CD8-positive, alpha-beta memory T cell (primary cell): ENCODE results near the gene PAQR4. TPM values are rescaled to one million over a fixed set of nuclear protein-coding genes. Genes with fewer than 3 reads are reported as not detected.

Source experiments
- CTCF ChIA-PET: fragments of 350-600 bp; sonication (Branson Sonifier 250); formaldehyde crosslinking; loops from one replicate; lab custom pipeline; 2021; ENCODE audit warnings: antibody characterized with exemption; lab: Charles Lee
- POLR2A ChIA-PET: fragments of 350-600 bp; sonication (Branson Sonifier 250); formaldehyde crosslinking; loops from one replicate; lab custom pipeline; 2021; ENCODE audit warnings: antibody characterized with exemption; lab: Charles Lee
- DNase-seq, 5 donors: peaks; one replicate each; pipeline versions ENCODE4 v3.0.0 to v3.0.0-alpha.2; 2020 to 2022; ENCODE audit warnings: mixed read lengths in 1 of 5
- H3K27ac ChIP-seq: one replicate; pipeline ENCODE4 v1.7.0; 2013; ENCODE audit warnings: low read depth, mild to moderate bottlenecking, low read length, moderate library complexity
- H3K27me3 ChIP-seq: 2 replicates; pipeline ENCODE4 v1.7.0; 2013; ENCODE audit warnings: low read length, mild to moderate bottlenecking; ENCODE audit not compliant: insufficient read depth, poor library complexity, severe bottlenecking
- H3K36me3 ChIP-seq: 2 replicates; pipeline ENCODE4 v1.7.0; 2013; ENCODE audit warnings: mild to moderate bottlenecking, low read length, moderate library complexity; ENCODE audit not compliant: insufficient read depth
- H3K4me1 ChIP-seq: 2 replicates; pipeline ENCODE4 v1.7.0; 2013; ENCODE audit warnings: mild to moderate bottlenecking, low read length, moderate library complexity; ENCODE audit not compliant: insufficient read depth
- H3K4me3 ChIP-seq: 2 replicates; pipeline ENCODE4 v1.7.0; 2013; ENCODE audit warnings: mild to moderate bottlenecking, low read length
- H3K9me3 ChIP-seq: 2 replicates; pipeline ENCODE4 v1.7.0; 2013; ENCODE audit warnings: mild to moderate bottlenecking, low read length
- H3K27ac Mint-ChIP-seq, 8 donors: one replicate each; pipeline ENCODE4 v1.8.0; 2020 to 2021; ENCODE audit warnings: mixed read lengths in 8 of 8, mild to moderate bottlenecking in 6 of 8, inconsistent platforms in 3 of 8, moderate library complexity in 3 of 8
- H3K27me3 Mint-ChIP-seq, 2 donors: one replicate each; pipeline ENCODE4 v1.8.0; 2020 to 2021; ENCODE audit warnings: mixed read lengths in 2 of 2, mild to moderate bottlenecking in 1 of 2, moderate library complexity in 1 of 2
- H3K36me3 Mint-ChIP-seq, 3 donors: one replicate each; pipeline ENCODE4 v1.8.0; 2020 to 2021; ENCODE audit warnings: mixed read lengths in 3 of 3, inconsistent platforms in 1 of 3, mild to moderate bottlenecking in 1 of 3
- H3K4me1 Mint-ChIP-seq, 3 donors: one replicate each; pipeline ENCODE4 v1.8.0; 2020 to 2021; ENCODE audit warnings: mixed read lengths in 3 of 3, inconsistent platforms in 1 of 3, mild to moderate bottlenecking in 1 of 3
- H3K4me3 Mint-ChIP-seq, 7 donors: one replicate each; pipeline ENCODE4 v1.8.0; 2020 to 2021; ENCODE audit warnings: mixed read lengths in 7 of 7, mild to moderate bottlenecking in 6 of 7, moderate library complexity in 4 of 7, inconsistent platforms in 2 of 7
- H3K9me3 Mint-ChIP-seq, 5 donors: one replicate each; pipeline ENCODE4 v1.8.0; 2020 to 2022; ENCODE audit warnings: mixed read lengths in 5 of 5, mild to moderate bottlenecking in 3 of 5, moderate library complexity in 2 of 5, inconsistent platforms in 1 of 5
- polyA plus RNA-seq: library from polyadenylated mRNA; unstranded; fragments of 300-500 nt; fragmentation: Illumina TruSeq; gene quantifications from one replicate; pipeline ENCODE4 v1.2.3, GENCODE V29; 2021
- total RNA-seq, 2 experiments: library from RNA; stranded (reverse); gene quantifications; one replicate each; pipeline ENCODE4 v1.2.3, GENCODE V29; 2021

Gene PAQR4
- total and polyA plus RNA-seq, 3 experiments from 2014 or later = 1.5 to 39.0 (median 38.7) TPM

DNA sequence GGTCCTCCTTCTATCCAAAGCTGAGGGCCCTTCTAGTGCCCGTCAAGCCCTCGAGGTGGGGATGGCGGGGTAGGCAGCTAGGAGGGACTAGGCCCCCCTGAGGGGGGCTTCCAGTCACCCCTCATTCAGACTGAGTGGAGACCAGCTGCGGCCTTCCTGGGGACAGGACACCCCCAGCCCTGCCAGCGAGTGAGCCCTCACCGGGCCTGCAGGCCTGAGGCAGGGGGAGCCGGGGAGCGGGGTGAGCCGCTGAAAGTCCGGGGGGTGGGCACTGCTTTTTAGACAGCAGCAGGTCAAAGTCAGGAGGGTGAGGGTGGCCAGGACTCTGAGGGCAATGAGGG is 13.7 kb upstream of the PAQR4 start:
- Histone ChIP-seq H3K4me3 (no peak overlapping the region), H3K36me3 (no peaks in the 10 kb centered on the region), H3K27me3 (no peaks in the 10 kb centered on the region), H3K9me3 (no peaks in the 10 kb centered on the region), H3K27ac (no peak overlapping the region), H3K4me1 (no peaks in the 10 kb centered on the region)
- no peaks in the 10 kb centered on the region for H3K9me3 Mint-ChIP-seq
- no peak for DNase-seq
- H3K4me1 Mint-ChIP-seq = no peaks in the 10 kb centered on the region
- H3K36me3 Mint-ChIP-seq = no peaks in the 10 kb centered on the region
- H3K27ac Mint-ChIP-seq = no peak overlapping the region
- H3K27me3 Mint-ChIP-seq = peaks cover 12 to 14% of the 10 kb centered on the region in 2 donors
- no peak overlapping the region for H3K4me3 Mint-ChIP-seq
- POLR2A ChIA-PET = no interaction called here
- CTCF ChIA-PET = no interaction called here

DNA sequence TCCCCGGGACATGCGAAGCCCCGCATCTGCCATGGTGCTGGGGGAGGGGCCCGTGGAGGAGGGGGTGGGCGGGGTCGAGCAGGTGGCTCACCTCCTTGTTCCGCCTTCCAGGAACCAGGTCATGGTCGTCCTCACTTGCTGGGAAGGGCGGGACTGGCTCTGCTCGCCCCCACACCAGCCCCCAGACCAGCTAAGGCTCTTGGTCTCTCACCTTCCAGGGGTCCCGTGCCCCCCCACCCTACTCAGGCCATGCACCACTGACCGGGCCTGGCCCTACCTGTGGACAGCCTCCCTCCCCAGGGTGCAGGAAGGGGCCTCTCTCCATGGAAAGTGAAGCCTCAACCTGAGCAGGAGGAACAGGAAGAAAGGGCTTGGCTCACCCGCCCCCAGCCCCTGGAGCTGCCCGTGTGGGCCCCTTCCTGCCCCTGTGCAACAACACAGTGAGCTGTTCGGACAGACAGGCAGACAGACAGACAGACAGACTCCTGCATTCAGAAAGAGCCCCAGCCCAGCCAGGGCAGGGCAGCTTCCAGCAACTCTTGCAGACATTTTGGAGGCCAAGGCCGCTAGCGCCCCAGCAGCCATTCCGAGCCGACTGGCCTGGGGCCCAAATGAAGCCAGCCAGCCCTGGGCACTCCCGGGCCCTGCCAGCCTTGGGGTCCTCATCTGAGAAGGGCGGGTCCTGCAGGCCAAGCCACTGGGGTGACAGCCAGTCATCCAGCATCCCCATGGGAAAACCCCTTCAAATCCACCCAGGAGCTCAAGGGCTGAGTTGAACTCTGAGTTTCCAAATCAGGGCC is 13.2 kb upstream of the PAQR4 start:
- Histone ChIP-seq H3K27me3 (no peaks in the 10 kb centered on the region), H3K9me3 (no peaks in the 10 kb centered on the region), H3K36me3 (no peaks in the 10 kb centered on the region), H3K4me1 (no peaks in the 10 kb centered on the region), H3K4me3 (no peak overlapping the region), H3K27ac (no peak overlapping the region)
- POLR2A ChIA-PET = no interaction called here
- Mint-ChIP-seq H3K27me3 (peaks cover 14 to 15% of the 10 kb centered on the region in 2 donors), H3K36me3 (no peaks in the 10 kb centered on the region), H3K4me3 (no peak overlapping the region), H3K27ac (no peak overlapping the region), H3K9me3 (no peaks in the 10 kb centered on the region), H3K4me1 (no peaks in the 10 kb centered on the region)
- DNase-seq = no peak
- CTCF ChIA-PET = interaction anchor here (0.9 kb wide), 1 partner anchor 9 kb away, joined by 3 read pairs; no protein-coding TSS in a partner anchor

DNA sequence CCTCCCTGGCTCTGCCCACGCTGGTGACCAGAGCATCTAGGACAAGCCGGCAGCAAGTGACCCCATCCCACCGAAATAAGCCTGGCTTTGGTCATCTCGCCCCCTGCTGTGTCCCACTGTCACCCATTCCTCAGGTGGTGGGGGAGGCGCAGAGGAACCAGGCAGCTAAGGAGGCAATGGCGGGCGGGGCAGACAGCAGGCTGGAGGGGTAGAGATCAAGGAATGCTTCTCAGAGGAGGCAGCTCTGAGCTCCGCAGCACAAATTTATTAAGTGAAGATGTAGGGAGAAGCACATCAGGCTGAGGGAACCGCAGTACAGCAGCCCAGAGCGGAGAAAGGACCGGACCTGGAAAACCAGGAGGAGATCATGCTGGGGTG is 12.6 kb upstream of the PAQR4 start:
- peaks cover 0 to under 1% (median under 1%) of the 10 kb centered on the region in 3 donors for H3K4me1 Mint-ChIP-seq
- H3K4me1 ChIP-seq = peaks cover 1% of the 10 kb centered on the region

DNA sequence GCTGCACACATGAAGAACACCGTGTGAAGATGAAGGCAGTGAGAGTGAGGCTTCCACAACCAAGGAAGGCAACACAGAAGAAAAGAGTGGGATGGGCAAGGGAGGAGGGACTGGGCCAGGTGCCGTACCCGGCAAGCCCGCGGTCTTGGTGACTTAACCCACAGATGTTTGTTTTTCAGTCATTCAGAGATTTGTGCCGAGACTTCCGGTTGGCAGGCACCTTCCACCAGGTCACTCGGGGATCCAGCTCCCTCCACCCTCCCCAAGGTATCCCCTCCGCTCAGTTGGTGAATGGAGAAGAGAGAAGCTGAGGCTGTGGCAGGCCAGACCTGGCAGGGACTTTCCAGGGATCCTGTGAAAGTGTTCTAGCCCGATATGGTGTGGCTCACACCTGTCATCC is 9.9 kb upstream of the PAQR4 start:
- H3K27me3 Mint-ChIP-seq = peaks cover 21 to 28% of the 10 kb centered on the region in 2 donors
- Histone ChIP-seq H3K4me1 (peaks cover 18% of the 10 kb centered on the region), H3K9me3 (no peaks in the 10 kb centered on the region), H3K27me3 (peaks cover 8% of the 10 kb centered on the region), H3K4me3 (no peak overlapping the region), H3K36me3 (no peaks in the 10 kb centered on the region), H3K27ac (no peak overlapping the region)
- no peaks in the 10 kb centered on the region for H3K36me3 Mint-ChIP-seq
- no peak for DNase-seq
- CTCF ChIA-PET = interaction anchor here (1.4 to 1.7 kb wide), 2 partner anchors 25 to 28 kb away, joined by 3 to 4 read pairs; no protein-coding TSS in a partner anchor
- POLR2A ChIA-PET = no interaction called here
- no peak overlapping the region for H3K4me3 Mint-ChIP-seq
- H3K27ac Mint-ChIP-seq = no peak overlapping the region
- no peaks in the 10 kb centered on the region for H3K9me3 Mint-ChIP-seq
- H3K4me1 Mint-ChIP-seq = peaks cover 8 to 21% (median 9%) of the 10 kb centered on the region in 3 donors

More for the DNA sequence above, 12.6 kb upstream of the PAQR4 start:
- ChIA-PET CTCF (interaction anchor here (0.9 kb wide), 1 partner anchor 9 kb away, joined by 3 read pairs; no protein-coding TSS in a partner anchor), POLR2A (no interaction called here)
- Mint-ChIP-seq H3K9me3 (no peaks in the 10 kb centered on the region), H3K36me3 (no peaks in the 10 kb centered on the region), H3K27me3 (peaks cover 14 to 16% of the 10 kb centered on the region in 2 donors), H3K27ac (no peak overlapping the region), H3K4me3 (no peak overlapping the region)
- Histone ChIP-seq H3K9me3 (no peaks in the 10 kb centered on the region), H3K27ac (no peak overlapping the region), H3K27me3 (no peaks in the 10 kb centered on the region), H3K4me3 (no peak overlapping the region), H3K36me3 (no peaks in the 10 kb centered on the region)
- no peak for DNase-seq

DNA sequence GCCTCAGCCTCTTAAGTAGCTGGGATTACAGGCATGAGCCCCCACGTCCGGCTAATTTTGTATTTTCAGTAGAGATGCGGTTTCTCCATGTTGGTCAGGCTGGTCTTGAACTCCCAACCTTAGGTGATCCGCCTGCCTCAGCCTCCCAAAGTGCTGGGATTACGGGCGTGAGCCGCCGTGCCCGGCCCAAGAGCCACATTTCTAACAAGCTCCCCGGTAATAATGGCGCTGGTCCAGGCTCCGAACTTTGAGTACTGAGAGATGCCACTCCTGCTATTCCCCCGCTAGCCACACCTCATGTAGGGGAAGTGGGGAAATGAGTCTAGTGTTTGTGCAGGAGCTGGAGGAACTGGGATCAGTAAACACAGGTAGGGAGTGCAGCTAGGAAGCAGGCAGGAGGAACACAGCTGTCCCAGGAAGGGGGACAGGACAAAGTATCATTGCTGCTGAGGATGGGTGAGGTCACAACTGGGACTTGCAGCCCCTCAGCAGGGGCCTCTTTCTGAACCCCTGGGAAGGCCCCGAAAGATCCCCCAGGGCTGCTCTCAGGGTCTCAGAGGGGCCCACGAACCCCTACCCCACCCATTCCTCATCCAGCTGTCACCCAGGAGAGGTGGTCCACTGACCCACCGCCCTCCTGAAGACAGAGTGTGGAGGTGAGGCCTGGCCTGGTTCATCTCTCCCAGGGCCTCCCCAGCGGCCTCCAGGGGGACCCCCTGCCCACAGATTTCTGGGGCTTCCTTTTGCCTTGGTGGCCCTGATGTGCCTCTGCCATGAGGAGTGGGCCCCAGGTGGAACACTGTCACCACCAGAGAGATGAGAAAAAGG is 8.8 kb upstream of the PAQR4 start:
- DNase-seq = no peak
- ChIA-PET POLR2A (no interaction called here), CTCF (interaction anchor here (0.7 to 1.8 kb wide), 7 partner anchors 8 to 296 kb away, joined by 3 to 5 read pairs (median 3); partner anchors contain the start of gene PAQR4)
- Mint-ChIP-seq H3K27ac (no peak overlapping the region), H3K9me3 (no peaks in the 10 kb centered on the region), H3K27me3 (peaks cover 22 to 31% of the 10 kb centered on the region in 2 donors), H3K4me1 (peaks cover 10 to 33% (median 12%) of the 10 kb centered on the region in 3 donors), H3K36me3 (no peaks in the 10 kb centered on the region), H3K4me3 (no peak overlapping the region)
- Histone ChIP-seq H3K27ac (no peak overlapping the region), H3K4me1 (peaks cover 27% of the 10 kb centered on the region), H3K9me3 (no peaks in the 10 kb centered on the region), H3K36me3 (no peaks in the 10 kb centered on the region), H3K27me3 (peaks cover 16% of the 10 kb centered on the region), H3K4me3 (no peak overlapping the region)

DNA sequence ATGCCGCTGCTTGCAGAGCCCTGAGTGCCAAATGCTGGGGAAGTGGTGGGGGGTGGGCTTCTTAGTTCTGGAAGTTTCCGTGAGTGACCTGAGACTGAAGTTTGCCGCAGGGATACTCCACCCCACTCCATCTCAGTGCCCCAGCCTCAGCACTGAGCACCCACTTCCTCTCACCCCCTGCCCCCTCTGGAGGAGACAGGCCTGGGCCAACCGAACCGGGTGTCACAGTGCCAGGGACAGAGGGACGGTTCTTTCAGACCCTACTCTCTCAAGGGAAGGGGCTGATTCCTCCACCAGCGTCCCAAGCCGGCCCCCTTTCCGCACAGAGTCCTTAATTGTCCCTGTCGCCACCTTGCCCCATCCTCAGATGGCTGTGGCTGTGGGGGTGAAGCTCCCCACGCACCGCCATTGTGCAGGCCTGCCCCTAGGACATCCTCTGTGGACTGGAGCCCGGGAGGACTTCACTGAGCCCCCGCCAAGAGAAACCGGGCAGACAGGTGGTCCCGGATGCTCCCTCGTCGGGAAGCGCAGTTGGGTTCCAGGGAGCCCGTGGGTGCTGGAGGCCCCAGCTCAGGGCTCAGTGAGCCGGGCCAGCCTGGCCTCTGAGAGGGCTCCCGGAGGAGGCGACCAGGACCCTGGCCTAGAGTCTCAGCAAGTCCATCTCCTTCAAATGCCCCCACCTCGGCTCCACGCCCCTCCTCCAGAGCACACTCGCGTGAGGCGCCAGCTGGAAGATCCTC is 6.6 kb upstream of the PAQR4 start:
- H3K4me1 ChIP-seq = peaks cover 35% of the 10 kb centered on the region
- H3K36me3 ChIP-seq = no peaks in the 10 kb centered on the region
- Mint-ChIP-seq H3K27me3 (peaks cover 14 to 28% of the 10 kb centered on the region in 2 donors), H3K9me3 (no peaks in the 10 kb centered on the region), H3K36me3 (no peaks in the 10 kb centered on the region), H3K4me1 (peaks cover 10 to 39% (median 12%) of the 10 kb centered on the region in 3 donors), H3K27ac (no peak overlapping the region), H3K4me3 (peak overlapping the region in 4 of 7 donors; percentile 29 to 75 (median 40))
- peak in 1 of 5 donors; percentile 47 for DNase-seq
- peaks cover 25% of the 10 kb centered on the region for H3K27me3 ChIP-seq
- POLR2A ChIA-PET = interaction anchor here (0.6 kb wide), 1 partner anchor 27 kb away, joined by 4 read pairs; no protein-coding TSS in a partner anchor
- CTCF ChIA-PET = interaction anchor here (0.8 to 2.3 kb wide), 8 partner anchors 10 to 36 kb away, joined by 3 to 7 read pairs (median 4); no protein-coding TSS in a partner anchor
- H3K9me3 ChIP-seq = no peaks in the 10 kb centered on the region
- H3K27ac ChIP-seq = no peak overlapping the region
- H3K4me3 ChIP-seq = no peak overlapping the region

DNA sequence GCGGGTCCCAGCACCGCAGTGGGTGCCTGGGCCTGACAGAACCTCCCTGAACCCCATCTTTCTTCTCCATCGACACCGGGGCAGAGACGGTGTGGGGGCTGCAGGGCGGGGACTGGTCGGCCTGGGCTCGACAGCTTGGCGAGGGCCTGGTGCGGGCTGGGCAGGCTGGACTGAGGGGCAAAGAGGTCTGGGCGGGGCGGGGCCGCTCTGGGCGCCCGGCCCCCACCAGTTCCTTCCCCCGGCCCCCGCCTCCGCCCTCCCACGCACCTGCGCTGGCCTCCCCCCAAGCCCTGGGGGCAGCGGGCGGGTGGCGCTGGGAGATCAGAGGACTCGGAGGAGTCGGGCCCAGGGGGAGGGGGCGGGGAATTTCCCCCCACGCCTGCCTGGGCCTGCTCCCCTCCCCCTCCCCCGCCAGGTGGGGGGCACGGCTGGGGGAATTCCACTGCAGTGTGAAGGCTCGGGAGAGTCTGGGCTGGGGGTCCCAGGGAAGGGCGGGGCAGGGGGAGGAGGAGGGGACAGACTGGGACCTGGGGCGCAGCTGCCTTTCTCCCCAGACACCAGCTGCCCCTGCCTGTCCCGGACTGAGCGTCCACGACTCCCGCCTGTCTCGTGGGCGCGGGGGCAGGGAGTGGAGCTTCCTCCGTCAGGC is 6.0 kb upstream of the PAQR4 start:
- Mint-ChIP-seq H3K36me3 (no peaks in the 10 kb centered on the region), H3K4me1 (peaks cover 12 to 44% (median 13%) of the 10 kb centered on the region in 3 donors), H3K4me3 (peak overlapping the region in 5 of 7 donors; percentile 47 to 80 (median 68)), H3K27me3 (peaks cover 16 to 32% of the 10 kb centered on the region in 2 donors), H3K27ac (no peak overlapping the region), H3K9me3 (no peaks in the 10 kb centered on the region)
- H3K4me3 ChIP-seq = peak overlapping the region; percentile 45
- H3K27me3 ChIP-seq = peaks cover 32% of the 10 kb centered on the region
- peaks cover 39% of the 10 kb centered on the region for H3K4me1 ChIP-seq
- no peaks in the 10 kb centered on the region for H3K36me3 ChIP-seq
- CTCF ChIA-PET = interaction anchor here (0.9 to 2.3 kb wide), 5 partner anchors 11 to 24 kb away, joined by 3 to 7 read pairs (median 3); no protein-coding TSS in a partner anchor
- POLR2A ChIA-PET = interaction anchor here (0.6 kb wide), 1 partner anchor 27 kb away, joined by 4 read pairs; no protein-coding TSS in a partner anchor
- no peaks in the 10 kb centered on the region for H3K9me3 ChIP-seq
- H3K27ac ChIP-seq = no peak overlapping the region
- DNase-seq = peak in 4 of 5 donors; percentile 21 to 68 (median 40)
